PC-3 (cell line): ENCODE results near the gene HYLS1. TPM values are rescaled to one million over a fixed set of nuclear protein-coding genes. Genes with fewer than 3 reads are reported as not detected.
A peak's percentile ranks its signal among the peaks of the same experiment; 100 is the strongest.

Experiments used
- ATAC-seq: fragments of 200-7000 bp; cut with Tn5 transposase; 2 replicates; pipeline ENCODE4 v1.9.1; 2020; ENCODE audit warnings: mild to moderate bottlenecking, moderate library complexity
- Bru-seq: library from RNA; stranded (reverse); fragments of 400-500 nt; gene quantifications from one replicate; lab custom pipeline; 2021; lab: Mats Ljungman, UMichigan
- BruChase-seq, 2 experiments: library from RNA; stranded (reverse); fragments of 400-500 nt; gene quantifications; one replicate each; lab custom pipeline; 2021; lab: Mats Ljungman, UMichigan
- BruUV-seq: library from RNA; stranded (reverse); fragments of 400-500 nt; replicated peaks from 2 replicates; lab custom pipeline; 2021; lab: Mats Ljungman, UMichigan
- CTCF ChIA-PET: fragments of 300-600 bp; sonication (Branson Sonifier 250); formaldehyde crosslinking; loops from one replicate; lab custom pipeline; 2022; ENCODE audit warnings: antibody characterized with exemption; lab: Charles Lee
- POLR2A ChIA-PET: fragments of 300-600 bp; sonication (Branson Sonifier 250); formaldehyde crosslinking; loops from one replicate; lab custom pipeline; 2022; ENCODE audit warnings: antibody characterized with exemption; ENCODE audit not compliant: unreplicated experiment; lab: Charles Lee
- DNase-seq: peaks from one replicate; pipeline ENCODE4 v3.0.0-alpha.2; 2015
- H2AFZ ChIP-seq: fragments of 300-600 bp; sonication (generic); 2 replicates; pipeline ENCODE4 v1.6.0; 2016; ENCODE audit warnings: antibody characterized with exemption, low read length
- H3F3A ChIP-seq: fragments of 300-600 bp; sonication (generic); one replicate; pipeline ENCODE4 v1.6.0; 2017; ENCODE audit warnings: antibody characterized with exemption, low read length, control low read depth, mild to moderate bottlenecking; ENCODE audit not compliant: unreplicated experiment
- H3K27ac ChIP-seq: fragments of 300-600 bp; sonication (generic); 2 replicates; pipeline ENCODE4 v1.5.1; 2016; ENCODE audit warnings: mild to moderate bottlenecking, low read length
- H3K27me3 ChIP-seq: fragments of 300-600 bp; sonication (generic); 2 replicates; pipeline ENCODE4 v1.6.1; 2016; ENCODE audit warnings: low read length, mixed read lengths
- H3K36me3 ChIP-seq: fragments of 300-600 bp; sonication (generic); 2 replicates; pipeline ENCODE4 v1.6.1; 2016; ENCODE audit warnings: low read depth, mixed run types, low read length, mixed read lengths
- H3K4me1 ChIP-seq: fragments of 300-600 bp; sonication (generic); 2 replicates; pipeline ENCODE4 v1.5.1; 2016; ENCODE audit warnings: low read length; ENCODE audit not compliant: insufficient read depth
- H3K4me2 ChIP-seq: fragments of 300-600 bp; sonication (generic); 2 replicates; pipeline ENCODE4 v1.6.0; 2016; ENCODE audit warnings: low read length
- H3K4me3 ChIP-seq: fragments of 300-600 bp; sonication (generic); 2 replicates; pipeline ENCODE4 v1.5.1; 2016; ENCODE audit warnings: mild to moderate bottlenecking, low read length, mixed read lengths
- H3K79me2 ChIP-seq: fragments of 300-600 bp; sonication (generic); 2 replicates; pipeline ENCODE4 v1.6.1; 2017; ENCODE audit warnings: low read length, mixed read lengths
- H3K9ac ChIP-seq: fragments of 300-600 bp; sonication (generic); 2 replicates; pipeline ENCODE4 v1.6.0; 2016; ENCODE audit warnings: mild to moderate bottlenecking, low read length
- H3K9me2 ChIP-seq: fragments of 300-600 bp; sonication (generic); replicated peaks from 2 replicates; pipeline ENCODE4 v1.6.1; 2016; ENCODE audit warnings: mixed run types, low read length, mixed read lengths
- H3K9me3 ChIP-seq: fragments of 300-600 bp; sonication (generic); 2 replicates; pipeline ENCODE4 v1.6.1; 2016; ENCODE audit warnings: low read length, mixed read lengths
- H4K20me1 ChIP-seq: fragments of 300-600 bp; sonication (generic); 2 replicates; pipeline ENCODE4 v1.6.1; 2016; ENCODE audit warnings: low read length, mixed read lengths
- EZH2 ChIP-seq: fragments of 300-600 bp; sonication (generic); IDR thresholded peaks from one replicate; pipeline ENCODE4 v1.6.1; 2017; ENCODE audit warnings: antibody characterized with exemption, mild to moderate bottlenecking, low read length; ENCODE audit not compliant: unreplicated experiment
- EZH2phosphoT487 ChIP-seq: fragments of 300-600 bp; sonication (generic); IDR thresholded peaks from 2 replicates; pipeline ENCODE4 v1.6.1; 2018; ENCODE audit warnings: mild to moderate bottlenecking, antibody characterized with exemption, low read length, borderline replicate concordance
- intact Hi-C: fragments of 100-400 bp; cut with micrococcal nuclease; formaldehyde crosslinking; loops from 2 replicates; pipeline ENCODE4 v1.9.0; 2023
- long read RNA-seq: library from polyadenylated mRNA; unstranded; transcript quantifications from one replicate; pipeline ENCODE4 v2.0.0, GENCODE V29; 2021; ENCODE audit not compliant: unreplicated experiment
- total RNA-seq: library from RNA; depleted of rRNA; stranded (reverse); fragments of >200 nt; gene quantifications from 2 replicates; pipeline ENCODE4 v1.2.3, GENCODE V29; 2014; rRNA removed
- TF ChIP-seq, protein P1 (sequence below): fragments of 300-600 bp; sonication (generic); conservative IDR thresholded peaks from 2 replicates; pipeline ENCODE4 v1.5.1; 2017; ENCODE audit warnings: antibody characterized with exemption, low read depth, mild to moderate bottlenecking, low read length

Gene HYLS1, protein sequence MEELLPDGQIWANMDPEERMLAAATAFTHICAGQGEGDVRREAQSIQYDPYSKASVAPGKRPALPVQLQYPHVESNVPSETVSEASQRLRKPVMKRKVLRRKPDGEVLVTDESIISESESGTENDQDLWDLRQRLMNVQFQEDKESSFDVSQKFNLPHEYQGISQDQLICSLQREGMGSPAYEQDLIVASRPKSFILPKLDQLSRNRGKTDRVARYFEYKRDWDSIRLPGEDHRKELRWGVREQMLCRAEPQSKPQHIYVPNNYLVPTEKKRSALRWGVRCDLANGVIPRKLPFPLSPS
- total RNA-seq (16.4 and 23.5 TPM in 2 replicates), Bru-seq, nascent RNA (percentile 87 among the genes with signal in this experiment), BruChase-seq, experiment 1, labeled RNA remaining after a 6-hour chase (percentile 54 among the genes with signal in this experiment), BruChase-seq, experiment 2, labeled RNA remaining after a 2-hour chase (percentile 65 among the genes with signal in this experiment)
- long read RNA-seq, transcript HYLS1-202 (3 exons, 2,061 nt) = major isoform, 13 of 24 reads
- long read RNA-seq, partial matches to known transcripts = 0 of 24 reads
- long read RNA-seq, other reads (novel, unspliced or antisense) = 11 of 24 reads

DNA sequence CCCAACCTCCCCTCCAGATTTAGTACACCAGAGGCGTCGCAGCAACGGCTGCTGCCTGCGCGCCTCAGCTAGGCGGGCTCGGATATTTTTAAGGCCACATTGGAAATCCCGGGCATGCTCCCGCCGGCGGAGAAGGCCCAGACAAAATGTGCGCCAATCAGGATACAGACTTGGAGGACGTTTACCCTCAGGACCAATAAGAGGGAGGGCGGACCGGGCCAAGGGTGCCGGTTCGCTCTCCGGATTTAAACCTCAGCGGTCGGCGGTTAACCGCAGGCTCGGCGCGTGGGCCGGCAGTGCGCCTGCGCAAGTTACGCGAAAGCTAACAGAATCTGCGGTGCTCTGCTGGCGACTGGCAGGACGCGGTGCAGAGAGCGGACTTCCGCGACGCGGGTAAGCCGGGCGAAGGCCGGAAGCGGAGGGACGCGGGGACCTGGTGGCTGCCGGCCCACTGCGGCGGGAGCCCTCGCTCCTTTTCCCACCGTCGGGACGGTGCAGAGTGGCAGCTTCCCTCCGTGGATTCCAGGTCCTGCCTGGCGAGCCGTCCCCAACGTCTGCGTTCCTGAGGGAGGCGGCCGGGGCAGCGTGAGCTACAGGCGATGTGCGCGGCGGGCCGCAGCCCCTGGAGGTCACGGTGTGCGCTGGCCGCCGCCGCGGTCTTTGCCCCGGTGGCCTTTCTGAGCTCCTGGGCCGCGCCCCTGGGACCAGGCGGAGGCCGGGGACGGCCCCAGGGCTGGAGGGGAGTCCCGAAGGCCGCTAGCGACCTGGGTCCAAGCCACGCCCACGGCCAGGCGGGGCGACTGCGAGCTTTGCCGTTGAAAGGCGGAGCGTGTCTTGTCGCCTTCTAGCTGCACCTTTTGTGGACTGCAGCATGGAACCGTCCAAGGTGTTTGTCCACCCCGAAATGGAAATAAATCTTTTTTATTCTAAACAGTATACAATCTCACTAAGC is at the start of gene HYLS1:
Gene HYLS1, plus strand, starts transcription at position 296 of the 952 bp plus-strand sequence. CDS start 11,701 bp downstream, outside the sequence.
- Histone ChIP-seq H3K9me2 (no peaks in the 10 kb centered on the region), H3K9ac (peak within 1 kb of the TSS; percentile 89), H3K4me3 (peak within 1 kb of the TSS; percentile 83), H3K27ac (peak within 1 kb of the TSS; percentile 87), H3K36me3 (peaks cover 2% of the 10 kb centered on the region), H3K9me3 (no peaks in the 10 kb centered on the region), H2AFZ (peak within 1 kb of the TSS; percentile 92), H3K4me2 (peak within 1 kb of the TSS; percentile 86), H3K79me2 (peaks cover 64% of the 10 kb centered on the region), H3K27me3 (no peaks in the 10 kb centered on the region), H3F3A (peaks cover 22% of the 10 kb centered on the region), H4K20me1 (peaks cover 19% of the 10 kb centered on the region), H3K4me1 (peaks cover 59% of the 10 kb centered on the region)
- intact Hi-C loops = loop anchor here (5.0 to 10.0 kb wide), 2 partner anchors 260 to 323 kb away; partner anchors contain the start of genes CHEK1 and EI24
- ChIA-PET POLR2A (interaction anchor here (0.5 to 1.0 kb wide), 8 partner anchors 15 to 1011 kb away, joined by 3 to 5 read pairs (median 3); partner anchors contain the start of genes CHEK1, EI24 and PUS3), CTCF (interaction anchor here (0.6 to 2.1 kb wide), 3 partner anchors 9 to 15 kb away, joined by 3 to 4 read pairs (median 3); partner anchors contain the start of gene PUS3)
- peak; percentile 99 for DNase-seq
- no TSS peak for BruUV-seq
- ATAC-seq = peak; percentile 83
- TF ChIP-seq, protein P1, sequence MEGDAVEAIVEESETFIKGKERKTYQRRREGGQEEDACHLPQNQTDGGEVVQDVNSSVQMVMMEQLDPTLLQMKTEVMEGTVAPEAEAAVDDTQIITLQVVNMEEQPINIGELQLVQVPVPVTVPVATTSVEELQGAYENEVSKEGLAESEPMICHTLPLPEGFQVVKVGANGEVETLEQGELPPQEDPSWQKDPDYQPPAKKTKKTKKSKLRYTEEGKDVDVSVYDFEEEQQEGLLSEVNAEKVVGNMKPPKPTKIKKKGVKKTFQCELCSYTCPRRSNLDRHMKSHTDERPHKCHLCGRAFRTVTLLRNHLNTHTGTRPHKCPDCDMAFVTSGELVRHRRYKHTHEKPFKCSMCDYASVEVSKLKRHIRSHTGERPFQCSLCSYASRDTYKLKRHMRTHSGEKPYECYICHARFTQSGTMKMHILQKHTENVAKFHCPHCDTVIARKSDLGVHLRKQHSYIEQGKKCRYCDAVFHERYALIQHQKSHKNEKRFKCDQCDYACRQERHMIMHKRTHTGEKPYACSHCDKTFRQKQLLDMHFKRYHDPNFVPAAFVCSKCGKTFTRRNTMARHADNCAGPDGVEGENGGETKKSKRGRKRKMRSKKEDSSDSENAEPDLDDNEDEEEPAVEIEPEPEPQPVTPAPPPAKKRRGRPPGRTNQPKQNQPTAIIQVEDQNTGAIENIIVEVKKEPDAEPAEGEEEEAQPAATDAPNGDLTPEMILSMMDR = peak; percentile 39
- no peak for TF ChIP-seq EZH2phosphoT487

DNA sequence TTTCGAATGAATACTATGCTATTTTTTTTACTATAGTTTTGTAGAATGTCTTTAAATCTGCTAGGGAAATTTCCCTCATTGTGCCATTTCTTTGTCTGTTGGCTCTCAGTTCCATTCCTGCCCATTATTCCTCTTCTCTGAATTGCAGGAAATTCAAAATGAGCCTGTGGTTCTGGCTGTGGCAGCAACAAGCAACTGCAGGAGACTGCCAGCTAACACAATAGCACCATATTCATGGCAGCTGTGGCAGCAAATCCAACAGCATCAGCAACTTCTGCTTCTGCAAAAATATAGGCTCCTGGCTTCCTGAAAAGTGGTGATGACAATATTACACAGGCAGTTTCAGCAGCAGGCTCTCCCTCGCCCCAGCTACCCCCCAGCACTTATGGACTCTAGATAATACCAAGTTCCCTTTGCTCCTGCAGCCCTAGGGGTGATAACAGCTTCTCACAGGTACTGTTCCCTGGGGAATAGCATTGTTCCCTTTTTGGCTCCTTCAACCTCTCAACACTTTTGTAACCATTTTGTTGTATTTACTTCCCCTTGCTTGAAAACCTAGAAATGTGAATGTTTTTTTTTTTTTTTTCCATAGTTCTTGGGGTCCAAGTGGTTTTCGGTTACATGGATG is 45.0 kb upstream of the HYLS1 start:
- Histone ChIP-seq H3K36me3 (no peaks in the 10 kb centered on the region), H3K4me1 (no peaks in the 10 kb centered on the region), H3F3A (no peaks in the 10 kb centered on the region), H3K9me3 (peaks cover 15% of the 10 kb centered on the region), H3K27ac (no peak overlapping the region), H3K27me3 (no peaks in the 10 kb centered on the region), H3K9me2 (no peaks in the 10 kb centered on the region), H3K79me2 (no peaks in the 10 kb centered on the region), H3K9ac (no peak overlapping the region), H2AFZ (no peak overlapping the region), H3K4me3 (no peak overlapping the region), H4K20me1 (no peaks in the 10 kb centered on the region), H3K4me2 (no peak overlapping the region)
- ChIA-PET CTCF (no interaction called here), POLR2A (no interaction called here)
- ATAC-seq (no peak), DNase-seq (no peak)
- intact Hi-C loops = no loop called here
- TF ChIP-seq EZH2phosphoT487 = no peak
- TF ChIP-seq EZH2 = no peak
- TF ChIP-seq, protein P1 = no peak
- BruUV-seq = no TSS peak
